ENCODE data around the gene PGAM5.

DNA sequence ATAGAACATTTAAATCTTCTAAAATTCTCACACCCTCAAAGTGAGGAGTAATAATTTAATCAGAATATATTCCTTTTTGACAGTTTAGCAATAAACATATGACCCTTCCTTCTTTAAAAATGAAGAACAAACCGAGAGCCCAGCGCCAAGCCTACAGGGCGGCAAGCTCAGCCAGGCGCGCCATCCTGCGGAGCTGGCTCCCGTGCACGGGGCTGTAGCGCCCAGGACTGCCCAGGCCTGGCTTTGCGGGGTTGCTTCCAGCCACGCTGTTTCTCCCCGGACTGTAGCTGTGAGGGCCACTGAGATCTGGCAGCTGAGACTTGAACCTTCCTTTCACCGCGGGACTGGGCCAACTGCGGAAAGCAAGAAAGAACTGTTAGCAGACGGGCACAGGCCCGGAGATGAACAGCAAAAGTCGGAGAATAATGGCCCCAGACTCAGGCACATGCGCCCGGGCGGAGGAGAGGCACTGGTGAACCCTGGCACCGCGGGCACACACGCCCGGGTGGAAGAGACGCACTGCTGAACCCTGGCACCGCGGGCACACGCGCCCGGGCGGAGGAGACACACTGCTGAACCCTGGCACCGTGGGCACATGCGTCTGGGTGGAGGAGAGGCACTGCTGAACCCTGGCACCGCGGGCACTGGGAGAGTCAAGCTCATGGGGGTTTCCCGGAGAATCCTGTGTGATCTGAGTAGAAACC is 16.6 kb downstream of the PGAM5 start:
- TF ChIP-seq, protein P1, sequence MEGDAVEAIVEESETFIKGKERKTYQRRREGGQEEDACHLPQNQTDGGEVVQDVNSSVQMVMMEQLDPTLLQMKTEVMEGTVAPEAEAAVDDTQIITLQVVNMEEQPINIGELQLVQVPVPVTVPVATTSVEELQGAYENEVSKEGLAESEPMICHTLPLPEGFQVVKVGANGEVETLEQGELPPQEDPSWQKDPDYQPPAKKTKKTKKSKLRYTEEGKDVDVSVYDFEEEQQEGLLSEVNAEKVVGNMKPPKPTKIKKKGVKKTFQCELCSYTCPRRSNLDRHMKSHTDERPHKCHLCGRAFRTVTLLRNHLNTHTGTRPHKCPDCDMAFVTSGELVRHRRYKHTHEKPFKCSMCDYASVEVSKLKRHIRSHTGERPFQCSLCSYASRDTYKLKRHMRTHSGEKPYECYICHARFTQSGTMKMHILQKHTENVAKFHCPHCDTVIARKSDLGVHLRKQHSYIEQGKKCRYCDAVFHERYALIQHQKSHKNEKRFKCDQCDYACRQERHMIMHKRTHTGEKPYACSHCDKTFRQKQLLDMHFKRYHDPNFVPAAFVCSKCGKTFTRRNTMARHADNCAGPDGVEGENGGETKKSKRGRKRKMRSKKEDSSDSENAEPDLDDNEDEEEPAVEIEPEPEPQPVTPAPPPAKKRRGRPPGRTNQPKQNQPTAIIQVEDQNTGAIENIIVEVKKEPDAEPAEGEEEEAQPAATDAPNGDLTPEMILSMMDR (IDR thresholded peaks at IDR 0.05; ENCODE audit: insufficient read depth, low read length, poor library complexity, severe bottlenecking): no peak
- TF ChIP-seq EZH2phosphoT487 (conservative IDR thresholded peaks at IDR 0.05; ENCODE audit: low read length): no peak

All from SU-DHL-6 (cell line).